Measurements from ENCODE around the gene CHID1. TPM values are rescaled to one million over a fixed set of nuclear protein-coding genes. Genes with fewer than 3 reads are reported as not detected.
A peak's percentile ranks its signal among the peaks of the same experiment; 100 is the strongest.

CHID1 gene
- total RNA-seq, 1 donor from 2014 or later: 108 TPM

DNA sequence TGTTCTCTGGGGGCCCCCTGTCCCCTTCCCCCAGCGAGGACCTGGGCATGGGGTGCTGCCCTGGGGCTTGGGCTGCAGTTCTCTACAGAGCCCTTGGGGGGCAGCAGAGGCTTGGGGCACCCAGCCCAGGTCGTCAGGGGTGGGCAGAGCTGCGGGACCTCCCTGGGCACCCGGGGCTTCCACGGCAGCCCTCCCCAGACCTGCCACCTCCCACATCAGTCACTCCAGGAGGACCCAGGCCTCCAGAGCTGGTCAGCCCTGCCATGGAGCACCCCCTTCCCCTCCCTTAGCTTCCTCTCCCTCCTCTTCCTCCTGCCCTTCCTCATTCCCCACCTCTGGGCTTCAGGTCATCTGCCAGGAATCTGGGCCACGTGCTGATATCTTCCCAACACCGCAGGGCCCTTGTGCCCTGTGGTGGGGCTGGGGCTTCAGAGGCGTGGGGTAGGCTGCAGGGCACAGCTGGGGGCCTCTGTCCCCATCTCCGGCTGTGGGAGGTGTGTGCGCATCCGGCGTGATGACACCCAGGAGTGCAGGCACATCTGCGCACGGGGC lies 62.2 kb downstream of the CHID1 start:
- no peak overlapping the region for H3K4me3 ChIP-seq (ENCODE audit: low read depth, low read length)
- no peak for DNase-seq (ENCODE audit: low read depth)
- TF ChIP-seq, protein P1, sequence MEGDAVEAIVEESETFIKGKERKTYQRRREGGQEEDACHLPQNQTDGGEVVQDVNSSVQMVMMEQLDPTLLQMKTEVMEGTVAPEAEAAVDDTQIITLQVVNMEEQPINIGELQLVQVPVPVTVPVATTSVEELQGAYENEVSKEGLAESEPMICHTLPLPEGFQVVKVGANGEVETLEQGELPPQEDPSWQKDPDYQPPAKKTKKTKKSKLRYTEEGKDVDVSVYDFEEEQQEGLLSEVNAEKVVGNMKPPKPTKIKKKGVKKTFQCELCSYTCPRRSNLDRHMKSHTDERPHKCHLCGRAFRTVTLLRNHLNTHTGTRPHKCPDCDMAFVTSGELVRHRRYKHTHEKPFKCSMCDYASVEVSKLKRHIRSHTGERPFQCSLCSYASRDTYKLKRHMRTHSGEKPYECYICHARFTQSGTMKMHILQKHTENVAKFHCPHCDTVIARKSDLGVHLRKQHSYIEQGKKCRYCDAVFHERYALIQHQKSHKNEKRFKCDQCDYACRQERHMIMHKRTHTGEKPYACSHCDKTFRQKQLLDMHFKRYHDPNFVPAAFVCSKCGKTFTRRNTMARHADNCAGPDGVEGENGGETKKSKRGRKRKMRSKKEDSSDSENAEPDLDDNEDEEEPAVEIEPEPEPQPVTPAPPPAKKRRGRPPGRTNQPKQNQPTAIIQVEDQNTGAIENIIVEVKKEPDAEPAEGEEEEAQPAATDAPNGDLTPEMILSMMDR (conservative IDR thresholded peaks at IDR 0.05; ENCODE audit: low read depth, low read length): peak; percentile 81

GRCh38 chr11:847876-848275 lies 62.7 kb downstream of the CHID1 start:
- DNase-seq (ENCODE audit: low read depth): no peak
- TF ChIP-seq, protein P1 (conservative IDR thresholded peaks at IDR 0.05; ENCODE audit: low read depth, low read length): no peak

GRCh38 chr11:846496-847098 lies 64.0 kb downstream of the CHID1 start:
- no peak for DNase-seq (ENCODE audit: low read depth)
- H3K4me3 ChIP-seq (ENCODE audit: low read depth, low read length): no peak overlapping the region

More at GRCh38 chr11:847876-848275, 62.7 kb downstream of the CHID1 start:
- no peak overlapping the region for H3K4me3 ChIP-seq (ENCODE audit: low read depth, low read length)

DNA sequence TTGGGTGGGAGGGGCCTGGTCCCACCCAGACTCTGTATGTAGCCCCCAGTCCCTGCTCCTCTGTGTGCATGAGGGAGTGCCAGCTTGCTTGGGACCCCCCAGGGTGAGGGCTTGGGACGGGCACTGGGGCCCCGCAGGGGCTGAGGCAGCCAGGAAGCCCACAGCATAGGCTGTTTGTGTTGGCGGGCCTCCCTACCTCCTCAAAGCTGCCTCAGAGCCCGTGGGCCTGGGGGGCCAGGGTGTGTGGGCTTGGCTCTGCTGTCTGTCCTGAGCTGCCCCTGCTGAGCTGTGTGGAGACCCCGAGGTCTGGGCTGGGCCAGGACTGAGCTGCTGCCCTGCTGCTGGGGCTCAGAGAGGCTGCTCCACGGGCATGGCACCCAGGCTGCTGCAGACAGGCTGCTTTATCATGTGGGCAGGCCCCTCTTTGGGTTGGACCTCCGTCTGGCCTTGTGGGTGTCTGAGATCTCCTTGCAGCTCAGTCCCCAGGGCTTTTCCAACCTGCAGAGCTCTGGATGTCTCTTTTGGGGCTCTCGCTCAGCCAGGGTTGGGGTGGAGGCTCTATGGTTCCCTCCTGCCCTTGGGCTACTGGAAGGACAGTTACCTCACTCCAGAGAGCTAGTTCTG lies 64.6 kb downstream of the CHID1 start:
- TF ChIP-seq, protein P1 (conservative IDR thresholded peaks at IDR 0.05; ENCODE audit: low read depth, low read length): no peak
- DNase-seq (ENCODE audit: low read depth): no peak
- H3K4me3 ChIP-seq (ENCODE audit: low read depth, low read length): no peak overlapping the region

More at GRCh38 chr11:846496-847098, 64.0 kb downstream of the CHID1 start:
- TF ChIP-seq, protein P1 (conservative IDR thresholded peaks at IDR 0.05; ENCODE audit: low read depth, low read length): no peak

DNA sequence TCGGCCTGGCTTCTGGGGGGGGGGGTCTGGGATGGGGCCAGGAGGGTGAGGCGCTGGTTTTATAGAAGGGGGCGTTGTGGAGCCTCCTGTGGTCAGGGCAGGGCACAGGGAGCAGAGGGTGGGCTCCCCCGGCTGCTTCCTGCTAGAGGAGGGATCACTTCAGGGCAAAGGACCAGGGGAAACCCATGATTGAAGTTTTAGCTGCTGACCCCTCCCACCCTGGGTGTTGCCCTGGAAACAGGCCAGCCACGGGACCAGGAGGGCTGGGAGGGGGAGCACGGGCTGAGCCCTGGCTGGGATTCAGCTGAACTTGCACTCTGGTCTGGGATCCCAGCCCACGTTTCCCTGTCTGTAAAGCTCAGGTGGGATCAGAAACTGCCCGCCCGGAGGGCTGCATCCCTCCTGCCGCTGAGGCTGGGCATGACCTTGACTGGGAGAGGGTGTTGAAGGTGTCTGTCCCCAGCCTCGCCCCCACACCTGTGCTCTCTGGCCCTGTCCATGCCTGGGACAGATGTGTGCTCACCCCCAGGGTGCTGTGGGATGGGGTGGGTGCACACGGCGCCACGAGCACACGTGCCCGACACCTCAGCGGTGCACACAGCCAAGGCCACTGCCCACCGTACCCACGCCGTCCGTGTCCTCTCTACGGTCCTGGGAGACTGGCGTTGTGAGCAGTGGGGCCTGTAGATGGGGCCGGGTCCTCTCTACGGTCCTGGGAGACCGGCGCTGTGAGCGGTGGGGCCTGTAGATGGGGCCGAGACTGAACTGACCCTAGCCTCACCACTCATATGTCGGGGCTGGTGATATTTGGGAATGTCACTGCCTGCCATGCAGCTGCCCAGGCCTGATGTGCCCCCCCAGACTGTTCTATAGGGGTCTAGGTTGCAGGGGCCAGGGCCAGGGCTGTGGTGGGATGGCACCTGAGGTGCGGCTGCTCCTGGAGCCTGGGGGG lies 65.6 kb downstream of the CHID1 start:
- H3K4me3 ChIP-seq (ENCODE audit: low read depth, low read length): peak overlapping the region; percentile 98
- TF ChIP-seq, protein P1 (conservative IDR thresholded peaks at IDR 0.05; ENCODE audit: low read depth, low read length): no peak
- no peak for DNase-seq (ENCODE audit: low read depth)

DNA sequence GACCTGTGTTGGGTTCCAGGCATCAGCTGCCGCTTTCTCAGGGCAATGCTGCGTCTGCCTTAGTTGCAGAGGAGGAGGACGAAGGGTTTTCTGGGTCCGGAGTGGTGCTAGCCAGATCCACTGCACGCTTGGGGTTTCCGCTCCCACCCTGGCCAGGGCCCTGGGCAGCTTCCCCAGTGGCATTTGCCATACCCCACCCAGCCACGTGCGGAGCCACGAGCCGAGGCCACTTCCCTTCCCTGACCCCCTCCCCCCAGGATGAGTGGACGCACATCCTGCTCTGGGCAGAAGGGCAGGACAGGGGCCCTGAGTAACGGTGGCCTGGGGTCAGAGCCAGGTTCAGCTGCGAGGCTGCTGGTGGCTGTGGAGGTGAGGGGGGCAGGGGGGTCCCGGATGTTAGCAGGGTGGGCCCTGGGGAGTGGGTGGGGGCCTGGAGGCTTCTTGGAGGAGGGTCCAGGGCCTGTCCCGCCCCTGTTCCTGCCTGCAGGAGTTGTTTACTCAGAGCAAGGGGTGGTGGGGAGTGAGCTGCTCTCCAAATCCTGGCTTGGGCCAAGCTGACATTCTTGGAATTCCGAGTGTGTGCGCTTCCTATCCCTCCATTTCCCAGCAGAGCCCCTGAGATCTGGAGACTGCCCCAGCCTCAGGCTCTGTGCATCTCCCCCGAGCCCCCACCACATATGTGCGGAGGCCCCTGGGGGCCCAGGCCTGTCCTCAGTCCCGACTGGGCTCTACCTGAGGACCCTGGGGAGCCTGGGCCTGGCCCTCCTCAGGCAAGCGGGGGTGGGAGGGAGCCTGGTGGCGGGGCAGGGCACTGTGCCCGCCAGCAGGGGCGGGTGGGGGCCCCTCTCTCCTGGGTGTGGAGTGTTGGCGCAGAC lies 66.6 kb downstream of the CHID1 start:
- no peak for DNase-seq (ENCODE audit: low read depth)
- TF ChIP-seq, protein P1 (conservative IDR thresholded peaks at IDR 0.05; ENCODE audit: low read depth, low read length): no peak
- peak overlapping the region; percentile 98 for H3K4me3 ChIP-seq (ENCODE audit: low read depth, low read length)

All from epithelial cell of proximal tubule (primary cell).